HEK293 (cell line): ENCODE data around the gene LIME1.

Experiments
- REST ChIP-seq: fragments of 450-650 bp; formaldehyde crosslinking; IDR thresholded peaks from 2 replicates; pipeline ENCODE4 v1.5.1; 2016; ENCODE audit warnings: missing biosample characterization, missing genetic modification characterization
- ZBTB48 ChIP-seq: fragments of 450-650 bp; formaldehyde crosslinking; IDR thresholded peaks from 2 replicates; pipeline ENCODE4 v1.5.1; 2016; ENCODE audit warnings: missing biosample characterization, missing genetic modification characterization
- ZNF10 ChIP-seq: fragments of 450-650 bp; formaldehyde crosslinking; IDR thresholded peaks from 2 replicates; pipeline ENCODE4 v1.5.1; 2017; ENCODE audit warnings: missing biosample characterization, missing genetic modification characterization
- ZNF132 ChIP-seq: fragments of 450-650 bp; formaldehyde crosslinking; IDR thresholded peaks from 2 replicates; pipeline ENCODE4 v1.5.1; 2017; ENCODE audit warnings: missing biosample characterization, missing genetic modification characterization, borderline replicate concordance
- ZNF146 ChIP-seq: fragments of 450-650 bp; formaldehyde crosslinking; IDR thresholded peaks from 2 replicates; pipeline ENCODE4 v1.5.1; 2016; ENCODE audit warnings: missing biosample characterization, missing genetic modification characterization
- ZNF555 ChIP-seq: fragments of 450-650 bp; formaldehyde crosslinking; conservative IDR thresholded peaks from 2 replicates; pipeline ENCODE4 v1.5.1; 2017; ENCODE audit warnings: missing biosample characterization, mild to moderate bottlenecking, missing genetic modification characterization, inconsistent platforms
- ZNF677 ChIP-seq: fragments of 450-650 bp; IDR thresholded peaks from 2 replicates; pipeline ENCODE4 v1.5.0; 2018; ENCODE audit warnings: missing biosample characterization, mild to moderate bottlenecking, missing genetic modification characterization, moderate library complexity
- TF ChIP-seq, protein P1 (sequence below): fragments of 450-650 bp; formaldehyde crosslinking; IDR thresholded peaks from 2 replicates; pipeline ENCODE4 v1.5.1; 2016; ENCODE audit warnings: missing biosample characterization, missing genetic modification characterization
- TF ChIP-seq, protein P2 (sequence below): fragments of 450-650 bp; formaldehyde crosslinking; IDR thresholded peaks from 2 replicates; pipeline ENCODE4 v1.5.1; 2016; ENCODE audit warnings: missing biosample characterization, missing genetic modification characterization

GRCh38 chr20:63718996-63719395, 17.5 kb upstream of the LIME1 start:
- TF ChIP-seq REST (tag by site-specific recombination) = no peak
- no peak for TF ChIP-seq ZNF146
- TF ChIP-seq, protein P1, sequence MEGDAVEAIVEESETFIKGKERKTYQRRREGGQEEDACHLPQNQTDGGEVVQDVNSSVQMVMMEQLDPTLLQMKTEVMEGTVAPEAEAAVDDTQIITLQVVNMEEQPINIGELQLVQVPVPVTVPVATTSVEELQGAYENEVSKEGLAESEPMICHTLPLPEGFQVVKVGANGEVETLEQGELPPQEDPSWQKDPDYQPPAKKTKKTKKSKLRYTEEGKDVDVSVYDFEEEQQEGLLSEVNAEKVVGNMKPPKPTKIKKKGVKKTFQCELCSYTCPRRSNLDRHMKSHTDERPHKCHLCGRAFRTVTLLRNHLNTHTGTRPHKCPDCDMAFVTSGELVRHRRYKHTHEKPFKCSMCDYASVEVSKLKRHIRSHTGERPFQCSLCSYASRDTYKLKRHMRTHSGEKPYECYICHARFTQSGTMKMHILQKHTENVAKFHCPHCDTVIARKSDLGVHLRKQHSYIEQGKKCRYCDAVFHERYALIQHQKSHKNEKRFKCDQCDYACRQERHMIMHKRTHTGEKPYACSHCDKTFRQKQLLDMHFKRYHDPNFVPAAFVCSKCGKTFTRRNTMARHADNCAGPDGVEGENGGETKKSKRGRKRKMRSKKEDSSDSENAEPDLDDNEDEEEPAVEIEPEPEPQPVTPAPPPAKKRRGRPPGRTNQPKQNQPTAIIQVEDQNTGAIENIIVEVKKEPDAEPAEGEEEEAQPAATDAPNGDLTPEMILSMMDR (tag by site-specific recombination) = no peak
- TF ChIP-seq, protein P2, sequence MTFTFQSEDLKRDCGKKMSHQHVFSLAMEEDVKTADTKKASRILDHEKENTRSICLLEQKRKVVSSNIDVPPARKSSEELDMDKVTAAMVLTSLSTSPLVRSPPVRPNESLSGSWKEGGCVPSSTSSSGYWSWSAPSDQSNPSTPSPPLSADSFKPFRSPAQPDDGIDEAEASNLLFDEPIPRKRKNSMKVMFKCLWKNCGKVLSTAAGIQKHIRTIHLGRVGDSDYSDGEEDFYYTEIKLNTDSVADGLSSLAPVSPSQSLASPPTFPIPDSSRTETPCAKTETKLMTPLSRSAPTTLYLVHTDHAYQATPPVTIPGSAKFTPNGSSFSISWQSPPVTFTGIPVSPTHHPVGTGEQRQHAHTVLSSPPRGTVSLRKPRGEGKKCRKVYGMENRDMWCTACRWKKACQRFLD (tag by site-specific recombination) = no peak
- TF ChIP-seq ZBTB48 (tag by site-specific recombination) = no peak
- no peak for TF ChIP-seq ZNF132 (tag by site-specific recombination)
- TF ChIP-seq ZNF555 (tag by site-specific recombination) = no peak
- no peak for TF ChIP-seq ZNF10 (tag by site-specific recombination)
- TF ChIP-seq ZNF677 (tag by site-specific recombination) = no peak
